ENCODE results near the gene UVRAG.

GRCh38 chr11:75920848-75921247 is 105.8 kb downstream of the UVRAG start:
- TF ChIP-seq POLR2A (IDR thresholded peaks at IDR 0.05; ENCODE audit: low read length) (no peak), GATA1 (IDR thresholded peaks at IDR 0.05; ENCODE audit: low read depth, low read length) (no peak)
